Stimulated activated naive CD4-positive, alpha-beta T cell (primary cell): ENCODE data around the gene KDELR3.

Experiments
- DNase-seq, 6 experiments: peaks; one replicate each; lab custom pipeline; 2025; lab: John Stamatoyannopoulos, UW

KDELR3 gene

GRCh38 chr22:38519453-38520250 is 51.8 kb downstream of the KDELR3 start:
- no peak for DNase-seq

DNA sequence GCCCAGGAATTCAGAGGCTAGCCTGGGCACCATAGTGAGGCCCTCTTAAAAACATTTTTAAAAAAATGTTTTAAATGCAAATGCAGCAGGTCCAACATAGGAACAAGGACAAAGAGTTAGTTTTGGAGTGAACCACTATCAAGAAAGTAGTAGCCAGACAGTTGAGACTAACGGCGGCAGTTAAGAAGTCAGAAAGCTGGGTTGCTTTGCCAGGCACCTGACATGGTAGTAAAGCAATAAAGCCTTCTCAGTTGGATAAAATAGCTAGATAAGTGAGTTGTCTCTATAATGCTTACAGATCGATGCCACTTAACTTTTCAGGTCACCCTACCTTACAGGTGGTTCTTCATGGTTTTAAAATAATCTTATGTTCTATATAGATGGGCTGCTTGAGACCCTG is 55.1 kb downstream of the KDELR3 start:
- no peak for DNase-seq

- DNase-seq, result no peak
Measured at GRCh38 chr22:38523479-38523878, 55.6 kb downstream of the KDELR3 start.

DNA sequence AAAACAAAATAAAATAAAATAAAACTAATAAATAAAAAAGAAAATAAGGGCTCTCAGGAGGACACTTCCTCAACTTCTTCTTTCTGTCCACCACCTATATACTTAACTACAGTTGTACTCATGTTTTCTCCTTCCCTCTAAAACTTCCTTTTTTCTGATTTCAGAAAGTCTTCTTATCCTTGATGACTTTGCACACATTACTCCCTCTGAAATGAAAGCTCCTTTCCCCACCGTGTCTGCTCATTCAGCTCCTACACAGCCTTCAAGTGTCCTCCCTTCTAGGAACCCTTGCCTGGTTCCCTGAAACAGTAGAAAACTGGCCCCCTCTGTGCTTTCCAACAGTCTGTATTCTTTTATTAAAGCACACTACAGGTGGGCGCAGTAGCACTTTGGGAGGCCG is 56.5 kb downstream of the KDELR3 start:
- DNase-seq, result no peak

DNA sequence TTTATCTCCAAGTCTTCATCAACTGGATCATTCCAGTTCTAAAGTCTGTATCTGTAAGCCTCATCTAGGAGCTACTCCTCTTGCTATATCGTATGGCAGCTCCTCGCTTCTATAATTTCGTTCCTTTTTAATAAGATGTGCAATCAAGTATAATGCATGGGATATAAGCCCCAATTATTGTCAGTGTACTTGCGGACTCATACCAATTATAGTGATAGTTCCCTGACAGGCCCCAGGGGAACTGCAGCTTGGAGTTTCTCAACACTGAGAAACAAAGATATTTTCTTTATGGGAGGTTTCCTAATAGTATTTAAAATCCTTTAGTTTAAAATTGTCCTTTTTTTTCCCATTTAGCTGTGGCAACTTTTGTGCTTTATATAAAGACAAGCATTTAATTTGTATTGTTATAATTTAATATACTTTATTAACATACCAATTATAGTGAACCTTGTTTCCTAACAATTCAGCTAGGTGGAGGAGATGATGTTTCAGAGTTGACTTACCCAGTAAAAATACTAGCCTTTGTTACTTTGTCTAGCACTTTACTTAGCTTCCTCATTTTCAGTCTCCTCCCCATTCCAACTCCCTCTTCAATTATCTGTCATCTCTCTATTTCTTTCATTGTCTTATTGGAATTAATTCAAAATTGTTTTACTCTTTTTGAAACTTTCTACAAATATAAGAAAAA is 63.5 kb downstream of the KDELR3 start:
- no peak for DNase-seq
